ENCODE data around the gene RAD51B. TPM values are rescaled to one million over a fixed set of nuclear protein-coding genes. Genes with fewer than 3 reads are reported as not detected.

RAD51B gene
- total RNA-seq, 6 donors from 2014 or later, result 10.6 to 63.9 (median 18.4) TPM

GRCh38 chr14:67800743-67801142, 18.8 kb upstream of the RAD51B start:
- H3K4me3 ChIP-seq, result no peak overlapping the region
- H3K9me3 ChIP-seq, result no peaks in the 10 kb centered on the region
- WGBS, 2 donors, result 95 to 97% methylated on average over 4 of the region's 4 CpGs
- no peak overlapping the region for H3K27ac ChIP-seq
- peaks cover 63 to 100% (median 87%) of the 10 kb centered on the region in 4 donors for H3K36me3 ChIP-seq
- no peak for ATAC-seq (ENCODE audit: low FRiP score in 2 of 2)
- H3K4me1 ChIP-seq, result no peaks in the 10 kb centered on the region
- TF ChIP-seq CTCF (IDR thresholded peaks at IDR 0.05), result no peak
- no peak for TF ChIP-seq POLR2A (IDR thresholded peaks at IDR 0.05)
- TF ChIP-seq EP300 (IDR thresholded peaks at IDR 0.05), result no peak
- TF ChIP-seq POLR2AphosphoS5 (IDR thresholded peaks at IDR 0.05), result no peak
- no peaks in the 10 kb centered on the region for H3K27me3 ChIP-seq
- no peak for DNase-seq

- 81 to 88% methylated on average over 3 of the region's 3 CpGs for WGBS, 2 donors
- DNase-seq (no peak), ATAC-seq (ENCODE audit: low FRiP score in 2 of 2) (no peak)
- no peaks in the 10 kb centered on the region for H3K27me3 ChIP-seq
- H3K36me3 ChIP-seq, result peaks cover 44 to 98% (median 74%) of the 10 kb centered on the region in 4 donors
- no peak overlapping the region for H3K4me3 ChIP-seq
- no peak for TF ChIP-seq CTCF (IDR thresholded peaks at IDR 0.05)
- TF ChIP-seq POLR2AphosphoS5 (IDR thresholded peaks at IDR 0.05), result no peak
- TF ChIP-seq EP300 (IDR thresholded peaks at IDR 0.05), result no peak
- no peak for TF ChIP-seq POLR2A (IDR thresholded peaks at IDR 0.05)
- H3K9me3 ChIP-seq, result no peaks in the 10 kb centered on the region
- H3K4me1 ChIP-seq, result no peaks in the 10 kb centered on the region
- H3K27ac ChIP-seq, result no peak overlapping the region
These were observed 13.3 kb upstream of the RAD51B start for GRCh38 chr14:67806246-67806645.

GRCh38 chr14:67814821-67815220, 4.8 kb upstream of the RAD51B start:
- H3K27ac ChIP-seq, result no peak overlapping the region
- ATAC-seq (ENCODE audit: low FRiP score in 2 of 2), result no peak
- 60 to 64% methylated on average over 2 of the region's 2 CpGs for WGBS, 2 donors
- no peak for DNase-seq
- H3K4me3 ChIP-seq, result peak overlapping the region in 1 of 4 donors; percentile 71
- no peaks in the 10 kb centered on the region for H3K9me3 ChIP-seq
- H3K36me3 ChIP-seq, result peaks cover 0 to 40% (median 6%) of the 10 kb centered on the region in 4 donors
- TF ChIP-seq POLR2AphosphoS5 (IDR thresholded peaks at IDR 0.05) (no peak), EP300 (IDR thresholded peaks at IDR 0.05) (no peak), POLR2A (IDR thresholded peaks at IDR 0.05) (no peak), CTCF (IDR thresholded peaks at IDR 0.05) (no peak)
- no peaks in the 10 kb centered on the region for H3K27me3 ChIP-seq
- peaks cover 21 to 49% (median 23%) of the 10 kb centered on the region in 4 donors for H3K4me1 ChIP-seq

GRCh38 chr14:67815573-67816225, 3.9 kb upstream of the RAD51B start:
- TF ChIP-seq POLR2AphosphoS5 (IDR thresholded peaks at IDR 0.05), result no peak
- no peak for TF ChIP-seq CTCF (IDR thresholded peaks at IDR 0.05)
- no peak for TF ChIP-seq EP300 (IDR thresholded peaks at IDR 0.05)
- TF ChIP-seq POLR2A (IDR thresholded peaks at IDR 0.05), result no peak

More at GRCh38 chr14:67815573-67816225, 3.9 kb upstream of the RAD51B start:
- ATAC-seq (ENCODE audit: low FRiP score in 2 of 2) (peak in 1 of 2 donors; percentile 10), DNase-seq (no peak)
- H3K27me3 ChIP-seq, result no peaks in the 10 kb centered on the region
- no peaks in the 10 kb centered on the region for H3K9me3 ChIP-seq
- H3K4me3 ChIP-seq, result peak overlapping the region; percentile 65 to 94 (median 76)
- H3K27ac ChIP-seq, result peak overlapping the region; percentile 83 to 88 (median 86)
- H3K36me3 ChIP-seq, result peaks cover 0 to 32% (median 4%) of the 10 kb centered on the region in 4 donors
- 8% methylated on average over 14 of the region's 14 CpGs for WGBS, 2 donors
- peaks cover 27 to 55% (median 29%) of the 10 kb centered on the region in 4 donors for H3K4me1 ChIP-seq

All from upper lobe of left lung (tissue), 6 donors.